Stomach (tissue), 9 donors: Measurements from ENCODE around the gene SUMO3. TPM values are rescaled to one million over a fixed set of nuclear protein-coding genes. Genes with fewer than 3 reads are reported as not detected.

Source experiments
- DNase-seq, 2 donors: peaks; one replicate each; pipeline versions ENCODE4 v3.0.0 to v3.0.0-alpha.2; 2013 to 2019
- H3K27ac ChIP-seq, 5 donors: fragments of 200-600 bp in 4 of 5; sonication (generic) in 4 of 5; one replicate each; pipeline ENCODE4 v1.5.1; 2013 to 2019; ENCODE audit warnings: mild to moderate bottlenecking in 1 of 5, moderate library complexity in 1 of 5
- H3K27me3 ChIP-seq, 3 donors: fragments of 200-600 bp; sonication (generic); one replicate each; pipeline ENCODE4 v1.5.1; 2017 to 2019; ENCODE audit warnings: mixed run types in 1 of 3
- H3K36me3 ChIP-seq, 4 donors: fragments of 200-600 bp; sonication (generic); 1 replicate in 3 of 4; 2 replicates in 1 of 4; pipeline ENCODE4 v1.5.1; 2016 to 2019
- H3K4me1 ChIP-seq, 4 donors: fragments of 200-600 bp; sonication (generic); one replicate each; pipeline ENCODE4 v1.5.1; 2016 to 2019
- H3K4me3 ChIP-seq, 4 donors: fragments of 200-600 bp; sonication (generic) in 3 of 4; one replicate each; pipeline ENCODE4 v1.5.1; 2016 to 2019; ENCODE audit warnings: mild to moderate bottlenecking in 1 of 4
- H3K9me3 ChIP-seq, 4 donors: fragments of 200-600 bp; sonication (generic); one replicate each; pipeline ENCODE4 v1.5.1; 2016 to 2019
- CTCF ChIP-seq, 7 experiments: fragments of 450-650 bp in 4 of 7; fragments of 200-600 bp in 3 of 7; sonication (generic) in 3 of 7; IDR thresholded peaks; one replicate each; pipeline ENCODE4 v1.5.1; 2016 to 2019; ENCODE audit warnings: antibody characterized with exemption in 7 of 7, control low read depth in 2 of 7, mild to moderate bottlenecking in 1 of 7
- EP300 ChIP-seq: sonication (generic); formaldehyde crosslinking; IDR thresholded peaks from one replicate; pipeline ENCODE4 v1.6.1; 2017; ENCODE audit warnings: antibody characterized with exemption
- POLR2A ChIP-seq, 4 donors: fragments of 450-650 bp; IDR thresholded peaks; one replicate each; pipeline ENCODE4 v1.6.1; 2016; ENCODE audit warnings: antibody characterized with exemption in 4 of 4, control low read depth in 2 of 4, mild to moderate bottlenecking in 1 of 4, moderate library complexity in 1 of 4
- POLR2AphosphoS5 ChIP-seq, 3 donors: sonication (generic); formaldehyde crosslinking; IDR thresholded peaks; one replicate each; pipeline ENCODE4 v1.6.1; 2016; ENCODE audit warnings: antibody characterized with exemption in 3 of 3
- WGBS, 5 donors: extraction: QIAGEN DNeasy Blood & Tissue Kit in 3 of 5; methylation state at CpG; one replicate each; pipeline versions ENCODE4 v1.1.5 to v1.1.7; 2013 to 2018; 5-methylcytosine and 5-hydroxymethylcytosine counted together
- intact Hi-C: fragments of 100-400 bp; cut with DNase I; formaldehyde crosslinking; loops from one replicate; pipeline ENCODE4 v1.15.1; 2023; ENCODE audit warnings: low total_unique reads
- polyA plus RNA-seq, 3 donors: library from polyadenylated mRNA; stranded (reverse); fragments of 200-250 nt; gene quantifications; one replicate each; pipeline ENCODE4 v1.2.3, GENCODE V29; 2013
- total RNA-seq, 5 donors: library from RNA; depleted of rRNA; stranded (reverse); fragments of >200 nt; gene quantifications; one replicate each; pipeline versions ENCODE4 v1.1.0 to v1.2.3, GENCODE V29; 2014 to 2016
- donor health status: healthy with polysubstance abuse.
- donor health status: Bipolar disorder and iron deficiency.
- donor health status: healthy.

SUMO3 gene
- total and polyA plus RNA-seq, 8 donors: 29.5 to 95.9 (median 55.8) TPM

- intact Hi-C loops: no loop called here
- DNase-seq: no peak
- Histone ChIP-seq H3K9me3 (no peaks in the 10 kb centered on the region), H3K4me1 (peaks cover 5 to 16% (median 14%) of the 10 kb centered on the region in 4 donors), H3K27ac (no peak overlapping the region), H3K4me3 (no peak overlapping the region), H3K27me3 (peaks cover 0 to 8% (median 4%) of the 10 kb centered on the region in 3 donors), H3K36me3 (peaks cover 0 to 7% (median 4%) of the 10 kb centered on the region in 4 donors)
- 57 to 66% (median 60%) methylated on average over 19 to 24 of the region's 25 CpGs for WGBS, 5 donors
- TF ChIP-seq POLR2A (IDR thresholded peaks at IDR 0.05) (no peak), EP300 (no peak), POLR2AphosphoS5 (IDR thresholded peaks at IDR 0.05) (no peak), CTCF (IDR thresholded peaks at IDR 0.05) (no peak)
Measured at GRCh38 chr21:44763451-44764318, 54.2 kb downstream of the SUMO3 start.

GRCh38 chr21:44763050-44763378 is 54.8 kb downstream of the SUMO3 start:
- WGBS, 5 donors: 51 to 73% (median 65%) methylated on average over 8 of the region's 8 CpGs
- Histone ChIP-seq H3K36me3 (peaks cover 0 to under 1% (median 0%) of the 10 kb centered on the region in 4 donors), H3K4me1 (peaks cover 5 to 16% (median 14%) of the 10 kb centered on the region in 4 donors), H3K4me3 (no peak overlapping the region), H3K27me3 (peaks cover 0 to 15% (median 4%) of the 10 kb centered on the region in 3 donors), H3K9me3 (no peaks in the 10 kb centered on the region), H3K27ac (no peak overlapping the region)
- intact Hi-C loops: no loop called here
- DNase-seq: no peak
- no peak for TF ChIP-seq POLR2AphosphoS5 (IDR thresholded peaks at IDR 0.05)
- TF ChIP-seq POLR2A (IDR thresholded peaks at IDR 0.05): no peak
- no peak for TF ChIP-seq CTCF (IDR thresholded peaks at IDR 0.05)
- no peak for TF ChIP-seq EP300

GRCh38 chr21:44762221-44763049 is 55.4 kb downstream of the SUMO3 start:
- 80 to 90% (median 86%) methylated on average over 20 to 24 of the region's 24 CpGs for WGBS, 5 donors
- no peak for TF ChIP-seq POLR2A (IDR thresholded peaks at IDR 0.05)
- no peak for TF ChIP-seq CTCF (IDR thresholded peaks at IDR 0.05)
- TF ChIP-seq EP300: no peak
- no peak for TF ChIP-seq POLR2AphosphoS5 (IDR thresholded peaks at IDR 0.05)
- Histone ChIP-seq H3K9me3 (no peaks in the 10 kb centered on the region), H3K36me3 (no peaks in the 10 kb centered on the region), H3K27me3 (peaks cover 0 to 17% (median 4%) of the 10 kb centered on the region in 3 donors), H3K4me3 (no peak overlapping the region), H3K4me1 (peaks cover 5 to 16% (median 14%) of the 10 kb centered on the region in 4 donors), H3K27ac (no peak overlapping the region)
- intact Hi-C loops: no loop called here
- no peak for DNase-seq

GRCh38 chr21:44761747-44762208 is 56.1 kb downstream of the SUMO3 start:
- H3K4me3 ChIP-seq: no peak overlapping the region
- no peaks in the 10 kb centered on the region for H3K36me3 ChIP-seq
- H3K27me3 ChIP-seq: peaks cover 0 to 17% (median 4%) of the 10 kb centered on the region in 3 donors
- peak in 1 of 2 donors; percentile 48 for DNase-seq
- no peak for TF ChIP-seq POLR2A (IDR thresholded peaks at IDR 0.05)
- no peak for TF ChIP-seq POLR2AphosphoS5 (IDR thresholded peaks at IDR 0.05)
- TF ChIP-seq EP300: no peak
- no peak for TF ChIP-seq CTCF (IDR thresholded peaks at IDR 0.05)
- intact Hi-C loops: no loop called here
- H3K9me3 ChIP-seq: no peaks in the 10 kb centered on the region
- H3K27ac ChIP-seq: no peak overlapping the region
- WGBS, 5 donors: 53 to 76% (median 67%) methylated on average over 11 to 14 of the region's 14 CpGs
- H3K4me1 ChIP-seq: peaks cover 5 to 16% (median 14%) of the 10 kb centered on the region in 4 donors
